ENCODE results near the gene ASPSCR1. TPM values are rescaled to one million over a fixed set of nuclear protein-coding genes. Genes with fewer than 3 reads are reported as not detected.

ASPSCR1 gene
- total RNA-seq, 1 experiment from 2014 or later, result 37.7 TPM

DNA sequence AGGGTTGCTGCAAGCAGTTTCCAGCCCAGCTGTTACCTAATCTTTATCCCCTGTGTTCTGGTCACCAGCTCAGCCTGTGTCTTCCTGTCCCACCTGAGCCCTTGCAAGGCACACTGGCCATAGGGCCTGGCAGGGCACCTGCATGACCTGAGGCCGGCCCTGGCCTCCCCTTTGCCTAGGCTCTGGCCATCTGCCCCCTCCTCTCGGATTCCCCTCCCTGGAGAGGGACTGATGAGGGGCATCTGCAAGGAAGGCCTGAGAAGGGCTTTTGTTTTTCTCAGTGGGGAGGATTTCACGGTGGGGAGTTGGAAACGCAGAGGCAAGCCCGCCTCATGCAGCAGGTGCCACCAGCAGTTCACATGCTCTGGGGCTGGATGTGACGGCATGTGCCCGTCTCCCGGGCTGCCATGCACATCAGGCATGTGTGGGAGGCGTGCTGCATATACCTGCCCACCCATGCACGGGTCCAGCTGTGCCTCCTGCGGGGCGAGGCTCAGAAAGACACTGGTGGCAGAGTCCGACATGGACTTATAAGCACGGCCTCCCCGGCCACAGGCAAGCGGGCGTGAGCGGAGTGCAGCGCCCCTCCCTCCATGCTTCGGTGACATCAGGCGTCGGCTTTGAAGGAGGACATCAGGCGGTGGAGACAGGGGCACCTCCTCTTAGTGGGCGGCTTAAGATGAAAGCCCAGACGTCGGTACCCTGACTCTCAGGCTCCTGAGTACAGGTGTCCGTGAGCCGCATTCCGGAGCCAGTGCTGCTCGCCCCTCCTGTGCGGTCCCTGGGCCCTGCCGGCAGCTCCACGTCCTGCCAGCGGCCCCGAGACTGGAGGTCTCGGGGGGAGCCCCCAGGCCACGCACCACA lies 16.5 kb downstream of the ASPSCR1 start:
- Mint-ChIP-seq H3K9me3 (ENCODE audit: low read depth, unreplicated experiment) (no peaks in the 10 kb centered on the region), H3K4me1 (ENCODE audit: low read depth, unreplicated experiment) (peaks cover 15% of the 10 kb centered on the region), H3K27ac (ENCODE audit: unreplicated experiment) (no peak overlapping the region), H3K4me3 (ENCODE audit: low read depth, unreplicated experiment) (no peak overlapping the region), H3K27me3 (ENCODE audit: unreplicated experiment) (no peaks in the 10 kb centered on the region), H3K36me3 (ENCODE audit: insufficient read depth, unreplicated experiment) (peaks cover 15% of the 10 kb centered on the region)
- TF ChIP-seq, protein P1, sequence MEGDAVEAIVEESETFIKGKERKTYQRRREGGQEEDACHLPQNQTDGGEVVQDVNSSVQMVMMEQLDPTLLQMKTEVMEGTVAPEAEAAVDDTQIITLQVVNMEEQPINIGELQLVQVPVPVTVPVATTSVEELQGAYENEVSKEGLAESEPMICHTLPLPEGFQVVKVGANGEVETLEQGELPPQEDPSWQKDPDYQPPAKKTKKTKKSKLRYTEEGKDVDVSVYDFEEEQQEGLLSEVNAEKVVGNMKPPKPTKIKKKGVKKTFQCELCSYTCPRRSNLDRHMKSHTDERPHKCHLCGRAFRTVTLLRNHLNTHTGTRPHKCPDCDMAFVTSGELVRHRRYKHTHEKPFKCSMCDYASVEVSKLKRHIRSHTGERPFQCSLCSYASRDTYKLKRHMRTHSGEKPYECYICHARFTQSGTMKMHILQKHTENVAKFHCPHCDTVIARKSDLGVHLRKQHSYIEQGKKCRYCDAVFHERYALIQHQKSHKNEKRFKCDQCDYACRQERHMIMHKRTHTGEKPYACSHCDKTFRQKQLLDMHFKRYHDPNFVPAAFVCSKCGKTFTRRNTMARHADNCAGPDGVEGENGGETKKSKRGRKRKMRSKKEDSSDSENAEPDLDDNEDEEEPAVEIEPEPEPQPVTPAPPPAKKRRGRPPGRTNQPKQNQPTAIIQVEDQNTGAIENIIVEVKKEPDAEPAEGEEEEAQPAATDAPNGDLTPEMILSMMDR (IDR thresholded peaks at IDR 0.05; ENCODE audit: unreplicated experiment), result no peak
- no TSS peak for BruUV-seq (replicated peaks)
- CTCF ChIA-PET, result no interaction called here
- no peak for DNase-seq
- intact Hi-C loops (cut with micrococcal nuclease; ENCODE audit: unreplicated experiment), result no loop called here

DNA sequence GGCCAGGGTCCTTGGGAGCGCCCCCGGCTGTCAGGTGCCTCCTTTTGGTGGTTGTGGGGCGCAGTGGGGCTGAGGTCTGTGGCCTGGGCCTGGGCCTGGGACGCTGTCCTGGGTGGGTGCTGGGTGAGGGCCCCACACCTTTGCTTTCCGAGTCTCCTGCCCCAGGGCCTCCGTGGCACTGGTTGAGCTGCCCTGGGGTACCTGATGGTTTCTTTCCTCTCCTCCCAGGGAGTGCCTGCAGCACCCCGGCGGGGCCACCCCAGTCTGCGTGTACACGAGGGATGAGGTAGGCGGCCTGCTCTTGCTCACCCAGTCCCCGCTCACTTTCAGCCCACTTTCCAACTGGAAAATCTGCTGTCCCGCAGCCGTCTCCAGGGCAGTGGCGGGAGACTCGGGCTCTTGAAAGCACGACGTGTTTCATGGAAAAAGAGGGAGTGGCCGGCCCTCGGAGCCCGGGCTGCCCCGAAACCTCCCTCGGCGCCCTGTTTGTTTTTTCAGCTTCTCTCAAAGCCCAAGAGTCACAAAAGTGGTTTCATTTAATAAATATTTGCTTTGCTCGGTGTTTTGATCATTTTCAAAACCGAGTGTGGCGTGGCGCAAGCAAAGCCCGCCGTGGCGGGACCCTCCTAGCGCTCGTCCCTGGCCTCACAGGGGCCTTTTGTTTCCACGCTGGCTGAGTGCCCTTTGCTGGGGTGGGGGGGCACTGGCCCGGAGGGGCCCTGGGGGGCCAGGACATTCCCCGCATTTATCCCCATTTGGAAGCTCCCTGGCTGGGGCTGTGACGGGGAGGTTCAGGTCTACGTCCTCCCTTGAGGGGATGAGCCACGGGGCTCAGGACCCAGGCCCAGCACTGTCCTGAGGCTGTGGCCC lies 17.4 kb downstream of the ASPSCR1 start:
- no peaks in the 10 kb centered on the region for H3K27me3 Mint-ChIP-seq (ENCODE audit: unreplicated experiment)
- no TSS peak for BruUV-seq (replicated peaks)
- no peak overlapping the region for H3K27ac Mint-ChIP-seq (ENCODE audit: unreplicated experiment)
- CTCF ChIA-PET, result interaction anchor here (1.1 kb wide), 1 partner anchor 9 kb away, joined by 3 read pairs; no protein-coding TSS in a partner anchor
- intact Hi-C loops (cut with micrococcal nuclease; ENCODE audit: unreplicated experiment), result no loop called here
- H3K4me3 Mint-ChIP-seq (ENCODE audit: low read depth, unreplicated experiment), result no peak overlapping the region
- H3K36me3 Mint-ChIP-seq (ENCODE audit: insufficient read depth, unreplicated experiment), result peaks cover 17% of the 10 kb centered on the region
- no peaks in the 10 kb centered on the region for H3K9me3 Mint-ChIP-seq (ENCODE audit: low read depth, unreplicated experiment)
- peaks cover 15% of the 10 kb centered on the region for H3K4me1 Mint-ChIP-seq (ENCODE audit: low read depth, unreplicated experiment)
- no peak for DNase-seq
- TF ChIP-seq, protein P1 (IDR thresholded peaks at IDR 0.05; ENCODE audit: unreplicated experiment), result no peak

DNA sequence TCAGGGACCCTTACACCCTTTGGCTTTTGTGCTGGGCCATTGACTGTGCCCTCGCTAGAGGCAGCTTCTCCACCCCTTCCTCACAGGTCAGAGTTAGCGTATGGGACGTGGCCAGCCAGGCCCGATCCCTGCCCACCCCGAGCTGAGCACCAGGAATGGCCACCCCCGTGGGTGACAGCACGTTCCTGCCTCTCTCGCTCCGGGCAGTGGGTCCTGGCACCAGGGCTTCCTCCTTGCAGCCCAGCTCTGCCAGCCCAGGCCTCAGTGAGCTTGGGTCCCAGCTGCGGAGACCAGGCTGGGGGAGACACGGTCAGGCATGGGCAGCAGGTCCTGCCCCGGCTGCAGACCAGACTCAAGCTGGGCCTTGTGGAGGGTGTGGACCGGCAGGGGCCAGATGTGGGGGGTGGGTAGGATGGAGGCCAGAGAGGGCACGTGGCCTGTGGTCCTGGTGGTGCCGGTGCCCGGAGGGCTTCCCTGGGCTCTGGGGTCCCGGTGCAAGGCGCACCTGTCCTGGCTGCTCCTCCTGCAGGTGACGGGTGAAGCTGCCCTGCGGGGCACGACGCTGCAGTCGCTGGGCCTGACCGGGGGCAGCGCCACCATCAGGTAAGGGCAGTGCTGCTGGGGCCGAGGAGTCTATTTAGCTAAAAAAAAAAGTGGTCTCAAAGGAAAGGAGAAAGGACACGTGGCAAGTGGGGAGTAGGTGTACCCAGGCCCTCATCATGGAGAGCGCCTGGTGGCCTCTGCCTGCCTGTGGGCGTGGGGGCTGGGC lies 18.2 kb downstream of the ASPSCR1 start:
- H3K36me3 Mint-ChIP-seq (ENCODE audit: insufficient read depth, unreplicated experiment), result peaks cover 20% of the 10 kb centered on the region
- no peaks in the 10 kb centered on the region for H3K9me3 Mint-ChIP-seq (ENCODE audit: low read depth, unreplicated experiment)
- no peak overlapping the region for H3K4me3 Mint-ChIP-seq (ENCODE audit: low read depth, unreplicated experiment)
- no peak for DNase-seq
- H3K27ac Mint-ChIP-seq (ENCODE audit: unreplicated experiment), result no peak overlapping the region
- CTCF ChIA-PET, result interaction anchor here (1.1 kb wide), 1 partner anchor 8 kb away, joined by 3 read pairs; no protein-coding TSS in a partner anchor
- TF ChIP-seq, protein P1 (IDR thresholded peaks at IDR 0.05; ENCODE audit: unreplicated experiment), result no peak
- no peaks in the 10 kb centered on the region for H3K27me3 Mint-ChIP-seq (ENCODE audit: unreplicated experiment)
- BruUV-seq (replicated peaks), result no TSS peak
- H3K4me1 Mint-ChIP-seq (ENCODE audit: low read depth, unreplicated experiment), result peaks cover 12% of the 10 kb centered on the region
- intact Hi-C loops (cut with micrococcal nuclease; ENCODE audit: unreplicated experiment), result no loop called here

DNA sequence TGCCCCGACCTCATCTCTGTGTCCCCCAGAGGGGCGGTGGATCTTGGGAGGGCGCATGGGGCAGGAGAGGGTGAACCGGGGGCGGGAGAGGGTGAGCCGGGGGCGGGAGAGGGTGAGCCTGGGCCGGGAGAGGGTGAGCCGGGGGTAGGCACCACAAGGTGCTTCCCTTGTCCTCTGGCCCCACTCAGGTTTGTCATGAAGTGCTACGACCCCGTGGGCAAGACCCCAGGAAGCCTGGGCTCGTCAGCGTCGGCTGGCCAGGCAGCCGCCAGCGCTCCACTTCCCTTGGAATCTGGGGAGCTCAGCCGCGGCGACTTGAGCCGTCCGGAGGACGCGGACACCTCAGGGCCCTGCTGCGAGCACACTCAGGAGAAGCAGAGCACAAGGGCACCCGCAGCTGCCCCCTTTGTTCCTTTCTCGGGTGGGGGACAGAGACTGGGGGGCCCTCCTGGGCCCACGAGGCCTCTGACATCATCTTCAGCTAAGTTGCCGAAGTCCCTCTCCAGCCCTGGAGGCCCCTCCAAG lies 18.9 kb downstream of the ASPSCR1 start:
- intact Hi-C loops (cut with micrococcal nuclease; ENCODE audit: unreplicated experiment), result no loop called here
- no TSS peak for BruUV-seq (replicated peaks)
- CTCF ChIA-PET, result no interaction called here
- Mint-ChIP-seq H3K27me3 (ENCODE audit: unreplicated experiment) (no peaks in the 10 kb centered on the region), H3K4me3 (ENCODE audit: low read depth, unreplicated experiment) (no peak overlapping the region), H3K4me1 (ENCODE audit: low read depth, unreplicated experiment) (peaks cover 6% of the 10 kb centered on the region), H3K9me3 (ENCODE audit: low read depth, unreplicated experiment) (no peaks in the 10 kb centered on the region), H3K36me3 (ENCODE audit: insufficient read depth, unreplicated experiment) (peaks cover 20% of the 10 kb centered on the region), H3K27ac (ENCODE audit: unreplicated experiment) (no peak overlapping the region)
- TF ChIP-seq, protein P1 (IDR thresholded peaks at IDR 0.05; ENCODE audit: unreplicated experiment), result no peak
- DNase-seq, result no peak

All from Calu3 (cell line).